Liver (tissue), 3 donors: Measurements from ENCODE around the gene RAB27A.

Experiments
- RAD21 ChIP-seq, 2 donors: IDR thresholded peaks; 2 replicates each; pipeline ENCODE4 v1.6.1; 2016; ENCODE audit warnings: antibody characterized with exemption in 2 of 2, mild to moderate bottlenecking in 2 of 2
- YY1 ChIP-seq: IDR thresholded peaks from 2 replicates; pipeline ENCODE4 v1.6.1; 2016; ENCODE audit warnings: antibody characterized with exemption, mild to moderate bottlenecking
- TF ChIP-seq, protein P1 (sequence below): fragments of 150-350 bp; IDR thresholded peaks from 2 replicates; pipeline ENCODE4 v1.5.1; 2017; ENCODE audit warnings: improper control_type of control experiment, low read depth, low read length; ENCODE audit not compliant: missing input control
- TF ChIP-seq, protein P2 (sequence below): IDR thresholded peaks from 2 replicates; pipeline ENCODE4 v1.6.1; 2016; ENCODE audit warnings: antibody characterized with exemption
- donor health status: healthy.
- donor health status: healthy.

DNA sequence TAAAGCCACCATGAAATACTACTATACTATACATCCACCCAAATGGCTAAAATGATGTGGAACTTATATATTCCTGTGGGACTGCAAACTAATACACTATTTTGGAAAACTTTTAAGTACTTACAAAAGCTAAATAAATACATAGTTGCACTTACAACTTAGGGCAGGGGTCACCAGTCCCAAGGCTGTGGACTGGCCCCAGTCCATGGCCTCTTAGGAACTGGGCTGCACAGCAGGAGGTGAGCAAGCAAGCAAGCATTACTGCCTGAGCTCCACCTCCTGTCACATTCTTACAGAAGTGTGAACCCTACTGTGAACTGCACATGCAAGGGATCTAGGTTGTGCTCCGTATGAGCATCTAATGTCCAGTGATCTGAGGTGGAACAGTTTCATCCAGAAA, 47.5 kb upstream of the RAB27A start:
- TF ChIP-seq, protein P1, sequence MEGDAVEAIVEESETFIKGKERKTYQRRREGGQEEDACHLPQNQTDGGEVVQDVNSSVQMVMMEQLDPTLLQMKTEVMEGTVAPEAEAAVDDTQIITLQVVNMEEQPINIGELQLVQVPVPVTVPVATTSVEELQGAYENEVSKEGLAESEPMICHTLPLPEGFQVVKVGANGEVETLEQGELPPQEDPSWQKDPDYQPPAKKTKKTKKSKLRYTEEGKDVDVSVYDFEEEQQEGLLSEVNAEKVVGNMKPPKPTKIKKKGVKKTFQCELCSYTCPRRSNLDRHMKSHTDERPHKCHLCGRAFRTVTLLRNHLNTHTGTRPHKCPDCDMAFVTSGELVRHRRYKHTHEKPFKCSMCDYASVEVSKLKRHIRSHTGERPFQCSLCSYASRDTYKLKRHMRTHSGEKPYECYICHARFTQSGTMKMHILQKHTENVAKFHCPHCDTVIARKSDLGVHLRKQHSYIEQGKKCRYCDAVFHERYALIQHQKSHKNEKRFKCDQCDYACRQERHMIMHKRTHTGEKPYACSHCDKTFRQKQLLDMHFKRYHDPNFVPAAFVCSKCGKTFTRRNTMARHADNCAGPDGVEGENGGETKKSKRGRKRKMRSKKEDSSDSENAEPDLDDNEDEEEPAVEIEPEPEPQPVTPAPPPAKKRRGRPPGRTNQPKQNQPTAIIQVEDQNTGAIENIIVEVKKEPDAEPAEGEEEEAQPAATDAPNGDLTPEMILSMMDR = no peak
- no peak for TF ChIP-seq RAD21 (IDR thresholded peaks at IDR 0.05)
- TF ChIP-seq, protein P2, sequence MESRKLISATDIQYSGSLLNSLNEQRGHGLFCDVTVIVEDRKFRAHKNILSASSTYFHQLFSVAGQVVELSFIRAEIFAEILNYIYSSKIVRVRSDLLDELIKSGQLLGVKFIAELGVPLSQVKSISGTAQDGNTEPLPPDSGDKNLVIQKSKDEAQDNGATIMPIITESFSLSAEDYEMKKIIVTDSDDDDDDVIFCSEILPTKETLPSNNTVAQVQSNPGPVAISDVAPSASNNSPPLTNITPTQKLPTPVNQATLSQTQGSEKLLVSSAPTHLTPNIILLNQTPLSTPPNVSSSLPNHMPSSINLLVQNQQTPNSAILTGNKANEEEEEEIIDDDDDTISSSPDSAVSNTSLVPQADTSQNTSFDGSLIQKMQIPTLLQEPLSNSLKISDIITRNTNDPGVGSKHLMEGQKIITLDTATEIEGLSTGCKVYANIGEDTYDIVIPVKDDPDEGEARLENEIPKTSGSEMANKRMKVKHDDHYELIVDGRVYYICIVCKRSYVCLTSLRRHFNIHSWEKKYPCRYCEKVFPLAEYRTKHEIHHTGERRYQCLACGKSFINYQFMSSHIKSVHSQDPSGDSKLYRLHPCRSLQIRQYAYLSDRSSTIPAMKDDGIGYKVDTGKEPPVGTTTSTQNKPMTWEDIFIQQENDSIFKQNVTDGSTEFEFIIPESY = no peak
- TF ChIP-seq YY1 = no peak
